RWPE1 (cell line): ENCODE measurements around the gene PRXL2A.

Experiments
- CTCF ChIA-PET: fragments of 350-600 bp; sonication (Branson Sonifier 250); formaldehyde crosslinking; extraction: SDS; loops from one replicate; lab custom pipeline; 2021; lab: Yijun Ruan, JAX
- POLR2A ChIA-PET: fragments of 400-600 bp; formaldehyde crosslinking; extraction: SDS; loops from one replicate; lab custom pipeline; 2020; ENCODE audit warnings: antibody characterized with exemption; ENCODE audit not compliant: low non-redundant PET; lab: Yijun Ruan, JAX
- DNase-seq: peaks from one replicate; pipeline ENCODE4 v3.0.0; 2012; ENCODE audit warnings: low spot score
- H3K27ac ChIP-seq: fragments of 450-650 bp; 2 replicates; pipeline ENCODE4 v1.5.1; 2017
- CTCF ChIP-seq: fragments of 450-650 bp; conservative IDR thresholded peaks from 2 replicates; pipeline ENCODE4 v1.5.1; 2017; ENCODE audit warnings: low read depth, mild to moderate bottlenecking

The PRXL2A gene

GRCh38 chr10:80453056-80453841 lies 44.9 kb downstream of the PRXL2A start:
- CTCF ChIA-PET: interaction anchor here (0.6 to 6.0 kb wide), 7 partner anchors 8 to 1253 kb away, joined by 3 to 41 read pairs (median 5); no protein-coding TSS in a partner anchor
- peak; percentile 63 for DNase-seq
- H3K27ac ChIP-seq: peak overlapping the region; percentile 97
- POLR2A ChIA-PET: interaction anchor here (0.7 to 0.8 kb wide), 3 partner anchors 24 to 55 kb away, joined by 3 to 5 read pairs (median 4); partner anchors contain the start of gene PRXL2A
- no peak for TF ChIP-seq CTCF

DNA sequence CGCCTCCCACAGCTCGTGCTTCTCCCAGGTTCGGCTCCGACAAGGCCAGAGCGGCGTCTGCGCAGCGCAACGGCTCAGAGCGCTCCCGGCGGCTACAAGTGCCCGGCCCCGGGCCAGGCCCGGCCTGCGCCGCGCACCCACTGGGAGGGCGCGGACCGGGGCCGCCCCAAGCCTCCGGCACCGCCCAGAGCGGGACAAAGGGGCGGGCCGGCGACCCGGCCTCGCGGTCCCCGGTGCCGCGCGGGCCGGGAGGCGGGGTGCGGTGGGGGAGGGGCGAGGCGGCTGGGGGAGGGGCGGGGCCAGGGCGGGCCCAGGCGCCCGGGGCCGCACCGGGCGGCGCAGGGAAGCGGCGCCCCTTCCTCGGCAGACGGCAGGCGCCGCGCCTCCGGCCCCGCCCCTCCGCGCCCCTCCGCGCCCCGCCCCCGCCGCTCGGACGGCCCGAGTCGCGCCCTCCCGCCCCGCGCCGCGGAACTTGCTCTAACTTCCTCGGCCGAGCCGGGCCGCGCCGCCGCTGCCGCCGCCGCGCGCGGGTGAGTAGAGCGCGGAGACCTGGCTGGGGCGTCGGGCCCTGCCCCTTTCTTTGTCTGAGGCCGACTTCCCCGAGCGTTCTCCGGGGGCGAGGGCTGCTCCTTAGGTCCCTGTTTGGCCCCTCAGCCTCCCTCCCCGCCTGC lies 45.6 kb downstream of the PRXL2A start, which contains the start of gene TSPAN14:
TSS of gene TSPAN14 (plus strand) at position 469 of the 671 bp plus-strand sequence. CDS start 34,924 bp downstream, outside the sequence.
- peak; percentile 86 for DNase-seq
- H3K27ac ChIP-seq: peak within 1 kb of the TSS; percentile 97
- ChIA-PET CTCF (interaction anchor here (0.6 to 6.0 kb wide), 6 partner anchors 9 to 1254 kb away, joined by 3 to 41 read pairs (median 4); no protein-coding TSS in a partner anchor), POLR2A (interaction anchor here (0.8 kb wide), 1 partner anchor 25 kb away, joined by 4 read pairs; no protein-coding TSS in a partner anchor)
- no peak for TF ChIP-seq CTCF

- peak overlapping the region; percentile 97 for H3K27ac ChIP-seq
- POLR2A ChIA-PET: no interaction called here
- no peak for DNase-seq
- CTCF ChIA-PET: interaction anchor here (0.7 to 6.0 kb wide), 4 partner anchors 10 to 50 kb away, joined by 3 to 41 read pairs (median 10); no protein-coding TSS in a partner anchor
- TF ChIP-seq CTCF: no peak
Measured at GRCh38 chr10:80454513-80455460, 46.4 kb downstream of the PRXL2A start.

GRCh38 chr10:80455461-80456349 lies 47.4 kb downstream of the PRXL2A start:
- no peak for TF ChIP-seq CTCF
- peak overlapping the region; percentile 97 for H3K27ac ChIP-seq
- DNase-seq: no peak
- ChIA-PET CTCF (interaction anchor here (0.6 to 6.0 kb wide), 3 partner anchors 12 to 49 kb away, joined by 4 to 41 read pairs (median 4); no protein-coding TSS in a partner anchor), POLR2A (interaction anchor here (0.6 kb wide), 1 partner anchor 44 kb away, joined by 3 read pairs; no protein-coding TSS in a partner anchor)

- CTCF ChIA-PET: interaction anchor here (1.0 to 6.0 kb wide), 5 partner anchors 8 to 48 kb away, joined by 3 to 41 read pairs (median 7); no protein-coding TSS in a partner anchor
- POLR2A ChIA-PET: no interaction called here
- no peak for TF ChIP-seq CTCF
- peak overlapping the region; percentile 97 for H3K27ac ChIP-seq
- DNase-seq: no peak
Measured at GRCh38 chr10:80457554-80458262, 49.4 kb downstream of the PRXL2A start.
